ENCODE measurements around the gene RAPGEF5.

Gene RAPGEF5

GRCh38 chr7:22280031-22280430, 76.9 kb downstream of the RAPGEF5 start:
- DNase-seq: no peak
- no peak for TF ChIP-seq CTCF (IDR thresholded peaks at IDR 0.05; ENCODE audit: low read depth, low read length, missing control alignments)
- Histone ChIP-seq H3K27ac (no peak overlapping the region), H3K4me3 (ENCODE audit: low read depth, low read length) (no peak overlapping the region), H3K36me3 (replicated peaks) (no peaks in the 10 kb centered on the region), H3K27me3 (replicated peaks) (no peaks in the 10 kb centered on the region)
- in situ Hi-C loops (cut with HindIII; ENCODE audit: low pct_ligation_motif_present, low sequenced_read_pairs): no loop called here

GRCh38 chr7:22278660-22279059, 78.3 kb downstream of the RAPGEF5 start:
- DNase-seq: no peak
- in situ Hi-C loops (cut with HindIII; ENCODE audit: low pct_ligation_motif_present, low sequenced_read_pairs): no loop called here
- H3K4me3 ChIP-seq (ENCODE audit: low read depth, low read length): no peak overlapping the region
- no peak overlapping the region for H3K27ac ChIP-seq
- H3K36me3 ChIP-seq (replicated peaks): no peaks in the 10 kb centered on the region
- no peaks in the 10 kb centered on the region for H3K27me3 ChIP-seq (replicated peaks)
- TF ChIP-seq CTCF (IDR thresholded peaks at IDR 0.05; ENCODE audit: low read depth, low read length, missing control alignments): no peak

GRCh38 chr7:22277375-22277774, 79.6 kb downstream of the RAPGEF5 start:
- Histone ChIP-seq H3K36me3 (replicated peaks) (no peaks in the 10 kb centered on the region), H3K4me3 (ENCODE audit: low read depth, low read length) (no peak overlapping the region), H3K27ac (no peak overlapping the region), H3K27me3 (replicated peaks) (no peaks in the 10 kb centered on the region)
- in situ Hi-C loops (cut with HindIII; ENCODE audit: low pct_ligation_motif_present, low sequenced_read_pairs): no loop called here
- DNase-seq: no peak
- TF ChIP-seq CTCF (IDR thresholded peaks at IDR 0.05; ENCODE audit: low read depth, low read length, missing control alignments): no peak

- TF ChIP-seq CTCF (IDR thresholded peaks at IDR 0.05; ENCODE audit: low read depth, low read length, missing control alignments): no peak
- H3K4me3 ChIP-seq (ENCODE audit: low read depth, low read length): no peak overlapping the region
- in situ Hi-C loops (cut with HindIII; ENCODE audit: low pct_ligation_motif_present, low sequenced_read_pairs): no loop called here
- DNase-seq: no peak
- no peak overlapping the region for H3K27ac ChIP-seq
- no peaks in the 10 kb centered on the region for H3K36me3 ChIP-seq (replicated peaks)
- no peaks in the 10 kb centered on the region for H3K27me3 ChIP-seq (replicated peaks)
Observed at GRCh38 chr7:22275661-22276060, 81.3 kb downstream of the RAPGEF5 start.

- TF ChIP-seq CTCF (IDR thresholded peaks at IDR 0.05; ENCODE audit: low read depth, low read length, missing control alignments): no peak
- H3K27ac ChIP-seq: no peak overlapping the region
- H3K27me3 ChIP-seq (replicated peaks): no peaks in the 10 kb centered on the region
- H3K4me3 ChIP-seq (ENCODE audit: low read depth, low read length): no peak overlapping the region
- DNase-seq: no peak
- H3K36me3 ChIP-seq (replicated peaks): no peaks in the 10 kb centered on the region
- in situ Hi-C loops (cut with HindIII; ENCODE audit: low pct_ligation_motif_present, low sequenced_read_pairs): no loop called here
Observed at GRCh38 chr7:22271311-22271710, 85.6 kb downstream of the RAPGEF5 start.

- DNase-seq: no peak
- Histone ChIP-seq H3K27me3 (replicated peaks) (no peaks in the 10 kb centered on the region), H3K36me3 (replicated peaks) (no peaks in the 10 kb centered on the region), H3K4me3 (ENCODE audit: low read depth, low read length) (no peak overlapping the region), H3K27ac (no peak overlapping the region)
- TF ChIP-seq CTCF (IDR thresholded peaks at IDR 0.05; ENCODE audit: low read depth, low read length, missing control alignments): no peak
- in situ Hi-C loops (cut with HindIII; ENCODE audit: low pct_ligation_motif_present, low sequenced_read_pairs): no loop called here
Observed at GRCh38 chr7:22270371-22270770, 86.6 kb downstream of the RAPGEF5 start.

All from brain microvascular endothelial cell (primary cell).